Left ventricle myocardium inferior (tissue), 1 donor: ENCODE data around the gene FAAP24. TPM values are rescaled to one million over a fixed set of nuclear protein-coding genes. Genes with fewer than 3 reads are reported as not detected.
"Not testable (repeated sequence)": the region's sequence is repeated elsewhere in the genome, so short reads cannot be mapped to it uniquely, and the experiment has no call there.

Experiments used
- DNase-seq: peaks from one replicate; pipeline ENCODE4 v3.0.0-alpha.2; 2020
- H3K27ac ChIP-seq: fragments of 200-600 bp; replicated peaks from 2 replicates; pipeline ENCODE4 v1.8.0; 2021
- H3K27me3 ChIP-seq: fragments of 200-600 bp; 2 replicates; pipeline ENCODE4 v1.8.0; 2021; ENCODE audit warnings: low read depth
- H3K36me3 ChIP-seq: fragments of 200-600 bp; 2 replicates; pipeline ENCODE4 v1.8.0; 2021
- H3K4me1 ChIP-seq: fragments of 200-600 bp; 2 replicates; pipeline ENCODE4 v1.8.0; 2021
- H3K4me3 ChIP-seq: fragments of 200-600 bp; 2 replicates; pipeline ENCODE4 v1.8.0; 2021; ENCODE audit warnings: mild to moderate bottlenecking, moderate library complexity
- H3K9me3 ChIP-seq: fragments of 200-600 bp; replicated peaks from 2 replicates; pipeline ENCODE4 v1.8.0; 2021
- intact Hi-C: fragments of 100-400 bp; cut with micrococcal nuclease; formaldehyde crosslinking; loops from one replicate; pipeline ENCODE4 v1.11.0; 2022
- total RNA-seq: library from RNA; stranded (reverse); fragmentation: NEBNext Ultra II Directional; extraction: Animal tissue kit (Norgen Biotek cat#: 25700); gene quantifications from one replicate; pipeline ENCODE4 v1.2.1, GENCODE V29; 2021
- TF ChIP-seq, protein P1 (sequence below): fragments of 200-600 bp; IDR thresholded peaks from 2 replicates; pipeline ENCODE4 v1.8.0; 2021; ENCODE audit warnings: antibody characterized with exemption, mild to moderate bottlenecking, borderline replicate concordance
- donor health status: DM: no; HTN: yes; CAD: no; lungs with severe emphysema.

The FAAP24 gene
- total RNA-seq, 1 donor from 2014 or later = 0.49 TPM

DNA sequence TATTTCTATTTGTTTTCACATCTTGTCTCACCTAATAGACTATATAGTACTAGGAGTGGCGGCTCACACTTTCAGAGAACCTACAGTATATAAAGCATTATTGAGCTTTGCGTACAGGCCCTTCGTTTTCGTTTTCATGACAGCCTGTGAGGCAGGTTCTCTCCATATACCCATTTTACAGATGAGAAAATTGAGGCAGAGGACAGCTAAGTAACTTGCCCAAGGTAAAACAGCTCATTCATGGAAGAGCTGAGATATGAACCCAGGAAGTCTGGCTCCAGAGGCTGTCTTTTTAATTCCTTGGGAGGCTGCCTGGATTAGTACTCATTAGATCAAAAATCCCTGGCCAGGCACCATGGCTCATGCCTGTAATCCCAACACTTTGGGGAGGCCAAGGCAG lies 28.9 kb downstream of the FAAP24 start:
- no peak for DNase-seq
- H3K27me3 ChIP-seq = no peaks in the 10 kb centered on the region
- H3K27ac ChIP-seq = no peak overlapping the region
- H3K4me1 ChIP-seq = no peaks in the 10 kb centered on the region
- H3K4me3 ChIP-seq = no peak overlapping the region
- TF ChIP-seq, protein P1, sequence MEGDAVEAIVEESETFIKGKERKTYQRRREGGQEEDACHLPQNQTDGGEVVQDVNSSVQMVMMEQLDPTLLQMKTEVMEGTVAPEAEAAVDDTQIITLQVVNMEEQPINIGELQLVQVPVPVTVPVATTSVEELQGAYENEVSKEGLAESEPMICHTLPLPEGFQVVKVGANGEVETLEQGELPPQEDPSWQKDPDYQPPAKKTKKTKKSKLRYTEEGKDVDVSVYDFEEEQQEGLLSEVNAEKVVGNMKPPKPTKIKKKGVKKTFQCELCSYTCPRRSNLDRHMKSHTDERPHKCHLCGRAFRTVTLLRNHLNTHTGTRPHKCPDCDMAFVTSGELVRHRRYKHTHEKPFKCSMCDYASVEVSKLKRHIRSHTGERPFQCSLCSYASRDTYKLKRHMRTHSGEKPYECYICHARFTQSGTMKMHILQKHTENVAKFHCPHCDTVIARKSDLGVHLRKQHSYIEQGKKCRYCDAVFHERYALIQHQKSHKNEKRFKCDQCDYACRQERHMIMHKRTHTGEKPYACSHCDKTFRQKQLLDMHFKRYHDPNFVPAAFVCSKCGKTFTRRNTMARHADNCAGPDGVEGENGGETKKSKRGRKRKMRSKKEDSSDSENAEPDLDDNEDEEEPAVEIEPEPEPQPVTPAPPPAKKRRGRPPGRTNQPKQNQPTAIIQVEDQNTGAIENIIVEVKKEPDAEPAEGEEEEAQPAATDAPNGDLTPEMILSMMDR = no peak
- intact Hi-C loops = no loop called here
- peaks cover 4% of the 10 kb centered on the region for H3K36me3 ChIP-seq
- no peaks in the 10 kb centered on the region for H3K9me3 ChIP-seq

DNA sequence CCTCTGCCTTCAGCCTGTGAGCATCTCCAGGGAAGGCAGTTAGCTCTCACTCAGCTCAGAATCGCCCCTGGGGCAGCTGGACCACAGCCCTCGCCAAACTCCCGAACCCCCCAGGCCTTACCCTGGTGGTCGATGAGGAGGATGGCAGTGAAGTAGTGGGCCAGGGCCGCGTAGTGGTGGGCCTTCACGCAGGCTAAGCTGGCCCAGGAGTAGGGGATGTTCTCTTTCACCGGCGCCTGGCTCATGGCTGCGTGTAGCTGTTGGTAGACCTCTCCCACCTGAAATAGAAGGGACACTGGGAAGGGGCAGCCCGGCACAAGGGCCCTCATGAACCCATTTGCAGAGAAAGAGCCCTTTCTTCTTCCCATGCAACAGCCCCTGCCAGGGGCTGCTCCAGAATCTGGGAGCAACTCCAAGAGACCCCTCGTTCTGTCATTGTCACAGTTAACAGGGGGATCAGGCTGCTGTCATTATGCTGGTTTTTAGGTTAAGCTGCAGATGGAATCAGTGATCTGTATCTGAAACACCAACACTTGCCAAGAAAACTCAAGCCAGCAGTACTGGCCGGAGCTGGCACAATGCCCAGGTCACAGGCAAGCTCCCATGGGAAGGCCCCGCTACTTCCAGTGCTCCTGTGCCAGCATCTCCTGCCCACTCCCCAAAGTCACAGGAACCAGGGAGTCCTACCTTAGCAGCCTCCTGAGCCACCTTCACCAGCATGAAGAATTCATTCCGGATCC lies 30.3 kb downstream of the FAAP24 start:
- H3K27ac ChIP-seq, H3K36me3 ChIP-seq, DNase-seq, H3K27me3 ChIP-seq, H3K4me1 ChIP-seq, H3K4me3 ChIP-seq, intact Hi-C loops, H3K9me3 ChIP-seq: not testable (repeated sequence)

DNA sequence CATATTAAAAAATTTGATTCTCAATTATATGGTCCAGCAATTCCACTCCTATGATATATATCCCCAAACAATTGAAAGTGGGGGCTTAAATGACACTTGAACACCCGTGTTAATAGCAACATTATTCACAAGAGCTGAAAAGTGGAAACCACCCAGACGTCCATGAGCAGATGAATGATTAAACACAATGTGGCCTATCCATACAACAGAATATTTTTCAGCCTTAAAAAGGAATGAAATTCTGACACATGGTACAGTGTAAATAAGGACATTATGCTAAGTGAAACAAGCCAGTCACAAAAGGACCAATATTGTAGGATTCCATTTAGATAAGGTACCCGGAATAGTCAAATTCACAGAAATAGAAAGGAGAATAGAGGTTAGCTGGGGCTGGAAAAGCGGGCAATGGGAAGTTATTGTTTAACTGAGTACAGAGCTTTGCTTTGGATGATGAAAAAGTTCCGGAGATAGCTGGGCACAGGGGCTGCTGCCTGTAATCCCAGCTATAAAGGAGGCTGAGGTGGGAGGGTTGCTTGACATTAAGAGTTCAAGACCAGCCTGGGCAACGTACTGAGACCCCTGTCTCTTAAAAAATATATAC lies 31.5 kb downstream of the FAAP24 start:
- H3K27me3 ChIP-seq, H3K27ac ChIP-seq, intact Hi-C loops, H3K4me3 ChIP-seq, H3K4me1 ChIP-seq, H3K9me3 ChIP-seq, H3K36me3 ChIP-seq, DNase-seq: not testable (repeated sequence)

DNA sequence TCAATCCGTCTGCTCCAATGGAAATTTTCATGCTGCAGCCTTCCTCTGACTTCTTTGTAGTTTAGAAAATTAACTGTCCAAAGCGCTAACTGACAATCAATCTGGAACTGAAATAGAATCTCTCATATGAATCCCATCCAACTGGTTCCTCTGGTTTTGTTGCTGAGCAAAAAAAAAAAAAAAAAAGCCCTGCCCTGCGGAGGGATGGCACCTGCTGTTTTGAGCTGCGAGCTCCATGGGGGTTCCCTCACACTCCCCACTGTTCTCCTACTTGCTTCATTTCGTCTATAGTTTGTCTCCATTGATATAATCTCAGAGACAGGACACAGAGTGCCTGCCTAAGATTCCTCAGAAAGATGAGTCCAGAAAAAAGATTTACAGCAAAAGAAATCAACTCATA lies 33.4 kb downstream of the FAAP24 start:
- intact Hi-C loops = no loop called here
- TF ChIP-seq, protein P1 = no peak
- H3K9me3 ChIP-seq = no peaks in the 10 kb centered on the region
- H3K4me3 ChIP-seq = no peak overlapping the region
- H3K36me3 ChIP-seq = no peaks in the 10 kb centered on the region
- no peak overlapping the region for H3K27ac ChIP-seq
- H3K27me3 ChIP-seq = no peaks in the 10 kb centered on the region
- DNase-seq = no peak
- no peaks in the 10 kb centered on the region for H3K4me1 ChIP-seq

DNA sequence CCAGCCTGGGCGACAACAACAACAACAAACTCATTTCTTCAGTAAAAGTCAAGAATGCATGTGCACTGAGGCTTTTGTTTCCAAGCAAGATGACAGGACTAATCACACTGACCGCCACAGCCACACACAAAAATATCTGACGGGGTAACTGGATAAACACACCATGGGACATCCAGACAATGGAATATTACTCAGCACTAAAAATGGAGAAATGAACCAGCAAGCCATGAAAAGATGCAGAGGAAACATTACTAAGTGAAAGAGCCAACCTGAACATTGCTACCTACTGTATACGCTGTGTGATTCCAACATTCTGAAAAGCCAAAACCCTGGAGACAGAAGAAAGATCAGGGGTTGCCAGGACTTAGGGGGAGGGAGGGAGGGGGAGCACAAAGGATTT lies 36.7 kb downstream of the FAAP24 start:
- Histone ChIP-seq H3K27me3 (no peaks in the 10 kb centered on the region), H3K27ac (no peak overlapping the region), H3K36me3 (no peaks in the 10 kb centered on the region), H3K4me3 (no peak overlapping the region), H3K4me1 (no peaks in the 10 kb centered on the region), H3K9me3 (no peaks in the 10 kb centered on the region)
- TF ChIP-seq, protein P1 = no peak
- no peak for DNase-seq
- intact Hi-C loops = no loop called here

DNA sequence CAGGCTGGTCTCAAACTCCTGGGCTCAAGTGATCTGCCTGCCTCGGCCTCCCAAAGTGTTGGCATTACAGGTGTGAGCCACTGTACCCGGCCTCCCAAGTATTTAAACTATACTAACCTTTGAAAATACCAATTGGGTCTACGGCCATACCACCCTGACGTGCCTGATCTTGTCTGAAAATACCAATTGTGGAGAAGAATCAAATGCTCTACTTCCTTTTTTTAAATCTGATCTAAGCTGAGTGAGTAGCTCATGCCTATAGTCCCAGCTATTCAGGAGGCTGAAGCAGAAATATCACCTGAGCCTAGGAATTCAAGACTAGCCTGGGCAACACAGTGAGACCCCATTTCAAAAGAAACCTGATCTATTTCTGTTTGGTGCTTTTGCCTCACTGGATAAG lies 38.8 kb downstream of the FAAP24 start:
- intact Hi-C loops, H3K27me3 ChIP-seq, DNase-seq, H3K9me3 ChIP-seq, H3K36me3 ChIP-seq, H3K27ac ChIP-seq, H3K4me3 ChIP-seq, H3K4me1 ChIP-seq: not testable (repeated sequence)

DNA sequence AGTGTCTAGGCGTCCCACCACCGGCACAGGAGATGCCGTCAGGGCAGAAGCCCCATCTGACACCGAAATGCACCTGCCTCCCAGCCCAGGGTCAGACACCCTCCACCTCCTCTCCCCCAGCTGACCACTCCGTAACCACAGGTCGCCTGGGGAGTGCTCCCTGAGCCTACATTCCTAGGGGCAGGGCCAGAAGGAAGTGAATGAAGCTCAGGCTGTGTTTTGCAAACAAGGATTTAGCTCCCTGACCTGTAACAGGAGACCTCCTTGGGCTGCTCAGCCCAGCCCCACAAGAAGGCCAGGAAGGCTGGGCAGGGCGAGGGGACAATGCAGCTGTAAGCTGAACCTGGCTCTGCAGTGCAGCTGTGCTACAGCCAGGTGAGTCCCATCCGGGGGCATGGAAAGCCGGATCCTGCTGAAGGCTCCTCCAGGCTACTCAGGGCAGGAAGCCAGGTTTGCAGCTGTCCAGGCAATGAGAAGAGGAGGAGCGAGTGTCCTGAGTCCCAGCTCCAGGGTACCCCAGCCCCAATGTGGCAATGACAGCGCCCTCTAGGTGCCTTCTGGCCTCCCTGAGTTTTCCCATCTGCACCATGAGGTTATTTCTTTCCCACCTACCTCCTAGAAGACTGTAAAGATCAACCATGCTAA lies 50.6 kb downstream of the FAAP24 start:
- intact Hi-C loops = no loop called here
- TF ChIP-seq, protein P1 = no peak
- peaks cover 4% of the 10 kb centered on the region for H3K27me3 ChIP-seq
- no peak overlapping the region for H3K4me3 ChIP-seq
- H3K36me3 ChIP-seq = no peaks in the 10 kb centered on the region
- peaks cover 5% of the 10 kb centered on the region for H3K9me3 ChIP-seq
- no peak for DNase-seq
- H3K4me1 ChIP-seq = no peaks in the 10 kb centered on the region
- no peak overlapping the region for H3K27ac ChIP-seq
